ENCODE data around the gene POMT2.

- TF ChIP-seq, protein P1, sequence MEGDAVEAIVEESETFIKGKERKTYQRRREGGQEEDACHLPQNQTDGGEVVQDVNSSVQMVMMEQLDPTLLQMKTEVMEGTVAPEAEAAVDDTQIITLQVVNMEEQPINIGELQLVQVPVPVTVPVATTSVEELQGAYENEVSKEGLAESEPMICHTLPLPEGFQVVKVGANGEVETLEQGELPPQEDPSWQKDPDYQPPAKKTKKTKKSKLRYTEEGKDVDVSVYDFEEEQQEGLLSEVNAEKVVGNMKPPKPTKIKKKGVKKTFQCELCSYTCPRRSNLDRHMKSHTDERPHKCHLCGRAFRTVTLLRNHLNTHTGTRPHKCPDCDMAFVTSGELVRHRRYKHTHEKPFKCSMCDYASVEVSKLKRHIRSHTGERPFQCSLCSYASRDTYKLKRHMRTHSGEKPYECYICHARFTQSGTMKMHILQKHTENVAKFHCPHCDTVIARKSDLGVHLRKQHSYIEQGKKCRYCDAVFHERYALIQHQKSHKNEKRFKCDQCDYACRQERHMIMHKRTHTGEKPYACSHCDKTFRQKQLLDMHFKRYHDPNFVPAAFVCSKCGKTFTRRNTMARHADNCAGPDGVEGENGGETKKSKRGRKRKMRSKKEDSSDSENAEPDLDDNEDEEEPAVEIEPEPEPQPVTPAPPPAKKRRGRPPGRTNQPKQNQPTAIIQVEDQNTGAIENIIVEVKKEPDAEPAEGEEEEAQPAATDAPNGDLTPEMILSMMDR (IDR thresholded peaks at IDR 0.05; ENCODE audit: low read depth, low read length), result no peak
- TF ChIP-seq MAX (IDR thresholded peaks at IDR 0.05; ENCODE audit: low read depth, low read length) (no peak), POLR2A (IDR thresholded peaks at IDR 0.05; ENCODE audit: extremely low read depth, insufficient read length) (no peak), MYC (IDR thresholded peaks at IDR 0.05; ENCODE audit: low read depth, low read length) (no peak)
Observed at GRCh38 chr14:77284466-77284865, 36.2 kb downstream of the POMT2 start.
